ENCODE results near the gene MEIKIN.

DNA sequence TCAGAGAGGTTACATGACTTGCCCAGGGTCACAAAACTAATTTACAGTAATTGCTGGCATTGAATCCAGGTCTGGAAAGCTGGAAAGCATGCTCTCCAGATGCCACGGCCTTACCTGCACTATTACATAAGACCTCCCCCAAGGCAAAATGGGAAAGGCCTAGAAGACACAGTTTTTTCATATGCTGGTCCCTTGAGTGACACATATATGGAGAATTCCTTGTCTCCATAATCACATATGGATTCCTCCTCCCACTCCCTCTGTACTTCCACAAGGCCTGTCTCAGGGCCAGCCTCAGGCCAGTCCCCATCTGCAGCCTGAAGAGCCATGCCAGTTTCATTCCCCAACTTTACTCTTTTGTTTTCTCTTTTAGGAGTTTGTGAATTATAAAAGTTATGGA, 28.6 kb upstream of the MEIKIN start:
- TF ChIP-seq, protein P1, sequence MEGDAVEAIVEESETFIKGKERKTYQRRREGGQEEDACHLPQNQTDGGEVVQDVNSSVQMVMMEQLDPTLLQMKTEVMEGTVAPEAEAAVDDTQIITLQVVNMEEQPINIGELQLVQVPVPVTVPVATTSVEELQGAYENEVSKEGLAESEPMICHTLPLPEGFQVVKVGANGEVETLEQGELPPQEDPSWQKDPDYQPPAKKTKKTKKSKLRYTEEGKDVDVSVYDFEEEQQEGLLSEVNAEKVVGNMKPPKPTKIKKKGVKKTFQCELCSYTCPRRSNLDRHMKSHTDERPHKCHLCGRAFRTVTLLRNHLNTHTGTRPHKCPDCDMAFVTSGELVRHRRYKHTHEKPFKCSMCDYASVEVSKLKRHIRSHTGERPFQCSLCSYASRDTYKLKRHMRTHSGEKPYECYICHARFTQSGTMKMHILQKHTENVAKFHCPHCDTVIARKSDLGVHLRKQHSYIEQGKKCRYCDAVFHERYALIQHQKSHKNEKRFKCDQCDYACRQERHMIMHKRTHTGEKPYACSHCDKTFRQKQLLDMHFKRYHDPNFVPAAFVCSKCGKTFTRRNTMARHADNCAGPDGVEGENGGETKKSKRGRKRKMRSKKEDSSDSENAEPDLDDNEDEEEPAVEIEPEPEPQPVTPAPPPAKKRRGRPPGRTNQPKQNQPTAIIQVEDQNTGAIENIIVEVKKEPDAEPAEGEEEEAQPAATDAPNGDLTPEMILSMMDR (conservative IDR thresholded peaks at IDR 0.05 in 1 of 2, IDR thresholded peaks at IDR 0.05 in 1 of 2; ENCODE audit: low read depth in 1 of 2, low read length in 2 of 2), result no peak
- no peak for TF ChIP-seq EZH2 (IDR thresholded peaks at IDR 0.05; ENCODE audit: low read length, missing control alignments)

All from fibroblast of lung (primary cell).